Endothelial cell of umbilical vein (primary cell): ENCODE results near the gene LRRC74B.
"Not testable (repeated sequence)": the region's sequence is repeated elsewhere in the genome, so short reads cannot be mapped to it uniquely, and the experiment has no call there.

Experiments
- EZH2 ChIP-seq: IDR thresholded peaks from 2 replicates; pipeline ENCODE4 v1.6.1; 2012; ENCODE audit warnings: borderline replicate concordance, low read depth, mild to moderate bottlenecking, moderate library complexity, low read length, inconsistent platforms; ENCODE audit not compliant: severe bottlenecking
- GATA2 ChIP-seq: IDR thresholded peaks from 2 replicates; pipeline ENCODE4 v1.7.0; 2011; ENCODE audit warnings: low read depth, mild to moderate bottlenecking, moderate library complexity, mixed read lengths, low read length; ENCODE audit not compliant: insufficient read length, insufficient read depth
- JUN ChIP-seq: IDR thresholded peaks from 2 replicates; pipeline ENCODE4 v1.6.1; 2011; ENCODE audit warnings: borderline replicate concordance, low read depth; ENCODE audit not compliant: insufficient read length, insufficient read depth
- POLR2AphosphoS5 ChIP-seq: IDR thresholded peaks from 2 replicates; pipeline ENCODE4 v1.6.1; 2012; ENCODE audit warnings: low read depth, mild to moderate bottlenecking, control low read depth, low read length, moderate library complexity; ENCODE audit not compliant: insufficient read depth
- TF ChIP-seq, protein P1 (sequence below), 2 donors: IDR thresholded peaks; 1 replicate in 1 of 2; 2 replicates in 1 of 2; pipeline ENCODE4 v1.5.1; 2011; ENCODE audit warnings: low read length in 2 of 2, mild to moderate bottlenecking in 2 of 2, moderate library complexity in 2 of 2, control low read depth in 1 of 2, inconsistent platforms in 1 of 2, low read depth in 1 of 2; ENCODE audit not compliant: insufficient read depth in 1 of 2; ENCODE audit errors: extremely low read depth in 1 of 2

DNA sequence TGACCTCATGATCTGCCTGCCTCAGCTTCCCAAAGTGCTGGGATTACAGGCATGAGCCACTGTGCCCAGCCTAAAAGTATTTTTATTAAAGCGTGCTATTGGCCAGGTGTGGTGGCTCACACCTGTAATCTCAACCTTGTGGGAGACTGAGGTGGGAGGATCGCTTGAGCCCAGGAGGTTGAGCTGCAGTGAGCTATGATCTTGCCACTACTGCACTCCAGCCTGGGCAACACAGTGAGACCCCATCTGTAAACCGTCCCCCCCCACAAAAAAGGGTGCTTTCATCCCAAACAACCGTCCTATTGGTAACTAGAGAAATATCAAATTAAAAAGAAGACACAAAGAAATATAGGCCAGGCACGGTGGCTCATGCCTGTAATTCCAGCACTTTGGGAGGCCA lies 6.6 kb upstream of the LRRC74B start:
- TF ChIP-seq JUN, GATA2, POLR2AphosphoS5, EZH2: not testable (repeated sequence)
- TF ChIP-seq, protein P1, sequence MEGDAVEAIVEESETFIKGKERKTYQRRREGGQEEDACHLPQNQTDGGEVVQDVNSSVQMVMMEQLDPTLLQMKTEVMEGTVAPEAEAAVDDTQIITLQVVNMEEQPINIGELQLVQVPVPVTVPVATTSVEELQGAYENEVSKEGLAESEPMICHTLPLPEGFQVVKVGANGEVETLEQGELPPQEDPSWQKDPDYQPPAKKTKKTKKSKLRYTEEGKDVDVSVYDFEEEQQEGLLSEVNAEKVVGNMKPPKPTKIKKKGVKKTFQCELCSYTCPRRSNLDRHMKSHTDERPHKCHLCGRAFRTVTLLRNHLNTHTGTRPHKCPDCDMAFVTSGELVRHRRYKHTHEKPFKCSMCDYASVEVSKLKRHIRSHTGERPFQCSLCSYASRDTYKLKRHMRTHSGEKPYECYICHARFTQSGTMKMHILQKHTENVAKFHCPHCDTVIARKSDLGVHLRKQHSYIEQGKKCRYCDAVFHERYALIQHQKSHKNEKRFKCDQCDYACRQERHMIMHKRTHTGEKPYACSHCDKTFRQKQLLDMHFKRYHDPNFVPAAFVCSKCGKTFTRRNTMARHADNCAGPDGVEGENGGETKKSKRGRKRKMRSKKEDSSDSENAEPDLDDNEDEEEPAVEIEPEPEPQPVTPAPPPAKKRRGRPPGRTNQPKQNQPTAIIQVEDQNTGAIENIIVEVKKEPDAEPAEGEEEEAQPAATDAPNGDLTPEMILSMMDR (IDR thresholded peaks at IDR 0.05; ENCODE audit: extremely low read depth in 1 of 2, insufficient read depth in 1 of 2, low read depth in 1 of 2, low read length in 2 of 2): not testable (repeated sequence)
